Spleen (tissue), 11 donors: ENCODE data around the gene SH3BP1. TPM values are rescaled to one million over a fixed set of nuclear protein-coding genes. Genes with fewer than 3 reads are reported as not detected.
A peak's percentile ranks its signal among the peaks of the same experiment; 100 is the strongest.

Source experiments
- DNase-seq: peaks from one replicate; pipeline ENCODE4 v3.0.0-alpha.2; 2020
- H3K27ac ChIP-seq, 8 donors: fragments of 200-600 bp; sonication (generic) in 7 of 8; 1 replicate in 4 of 8; 2 replicates in 4 of 8; pipeline versions ENCODE4 v1.5.0 to v1.8.0; 2016 to 2021; ENCODE audit warnings: inconsistent platforms in 4 of 8, mild to moderate bottlenecking in 4 of 8, moderate library complexity in 1 of 8
- H3K27me3 ChIP-seq, 7 donors: fragments of 200-600 bp; sonication (generic) in 6 of 7; replicated peaks in 1 of 7; 1 replicate in 4 of 7; 2 replicates in 3 of 7; pipeline versions ENCODE4 v1.5.0 to v1.8.0; 2016 to 2021; ENCODE audit warnings: inconsistent platforms in 3 of 7, mild to moderate bottlenecking in 1 of 7
- H3K36me3 ChIP-seq, 6 donors: fragments of 200-600 bp; sonication (generic) in 5 of 6; 1 replicate in 4 of 6; 2 replicates in 2 of 6; pipeline versions ENCODE4 v1.5.0 to v1.8.0; 2016 to 2021; ENCODE audit warnings: inconsistent platforms in 2 of 6
- H3K4me1 ChIP-seq, 6 donors: fragments of 200-600 bp; sonication (generic) in 5 of 6; 1 replicate in 3 of 6; 2 replicates in 3 of 6; pipeline versions ENCODE4 v1.5.0 to v1.8.0; 2016 to 2021; ENCODE audit warnings: inconsistent platforms in 3 of 6
- H3K4me3 ChIP-seq, 8 donors: fragments of 200-600 bp; sonication (generic) in 7 of 8; 1 replicate in 4 of 8; 2 replicates in 4 of 8; pipeline versions ENCODE4 v1.5.0 to v1.8.0; 2016 to 2021; ENCODE audit warnings: inconsistent platforms in 4 of 8, mild to moderate bottlenecking in 4 of 8, moderate library complexity in 2 of 8
- H3K9me3 ChIP-seq, 8 donors: fragments of 200-600 bp; sonication (generic) in 7 of 8; 1 replicate in 4 of 8; 2 replicates in 4 of 8; pipeline versions ENCODE4 v1.5.0 to v1.8.0; 2016 to 2021; ENCODE audit warnings: inconsistent platforms in 4 of 8
- POLR2A ChIP-seq, 3 donors: fragments of 450-650 bp; IDR thresholded peaks; one replicate each; pipeline ENCODE4 v1.5.1; 2017; ENCODE audit warnings: antibody characterized with exemption in 3 of 3, mild to moderate bottlenecking in 1 of 3
- POLR2AphosphoS5 ChIP-seq, 3 donors: sonication (generic); formaldehyde crosslinking; IDR thresholded peaks; one replicate each; pipeline ENCODE4 v1.5.1; 2017; ENCODE audit warnings: antibody characterized with exemption in 3 of 3
- WGBS, 5 donors: extraction: QIAGEN DNeasy Blood & Tissue Kit in 3 of 5; methylation state at CpG; one replicate each; pipeline versions ENCODE4 v1.1.5 to v1.1.7; 2013 to 2018; 5-methylcytosine and 5-hydroxymethylcytosine counted together
- intact Hi-C: fragments of 100-400 bp; cut with DNase I; formaldehyde crosslinking; loops from one replicate; pipeline ENCODE4 v1.15.0; 2023; ENCODE audit warnings: low total_unique reads
- polyA plus RNA-seq, 3 donors: library from polyadenylated mRNA; stranded (reverse); fragments of 200-250 nt; gene quantifications; one replicate each; pipeline ENCODE4 v1.2.1, GENCODE V29; 2013
- total RNA-seq, 7 donors: library from RNA; depleted of rRNA in 3 of 7; stranded (reverse); fragments of >200 nt in 3 of 7; fragmentation: NEBNext Ultra II Directional in 4 of 7; extraction: Animal tissue kit (Norgen Biotek cat#: 25700) in 4 of 7; gene quantifications; one replicate each; pipeline versions ENCODE4 v1.1.0 to v1.2.1, GENCODE V29; 2016 to 2021
- TF ChIP-seq, protein P1 (sequence below), 11 experiments: fragments of 200-600 bp in 7 of 11; fragments of 450-650 bp in 4 of 11; sonication (generic) in 4 of 11; IDR thresholded peaks in 8 of 11; conservative IDR thresholded peaks in 3 of 11; 1 replicate in 7 of 11; 2 replicates in 4 of 11; pipeline versions ENCODE4 v1.4.0 to v1.8.0; 2016 to 2021; ENCODE audit warnings: antibody characterized with exemption in 11 of 11, inconsistent platforms in 4 of 11, mild to moderate bottlenecking in 1 of 11
- donor health status: healthy with polysubstance abuse.
- donor health status: DM: no; HTN: no; CAD: no; lungs with moderate emphysema.
- donor health status: DM: no; HTN: no; CAD: no.
- donor health status: Bipolar disorder and iron deficiency.
- donor health status: healthy.
- donor health status: DM: no; HTN: no; CAD: no.
- donor health status: DM: yes; HTN: yes; CAD: no.

Gene SH3BP1
- total and polyA plus RNA-seq, 10 donors = 17.7 to 78.9 (median 57.2) TPM

DNA sequence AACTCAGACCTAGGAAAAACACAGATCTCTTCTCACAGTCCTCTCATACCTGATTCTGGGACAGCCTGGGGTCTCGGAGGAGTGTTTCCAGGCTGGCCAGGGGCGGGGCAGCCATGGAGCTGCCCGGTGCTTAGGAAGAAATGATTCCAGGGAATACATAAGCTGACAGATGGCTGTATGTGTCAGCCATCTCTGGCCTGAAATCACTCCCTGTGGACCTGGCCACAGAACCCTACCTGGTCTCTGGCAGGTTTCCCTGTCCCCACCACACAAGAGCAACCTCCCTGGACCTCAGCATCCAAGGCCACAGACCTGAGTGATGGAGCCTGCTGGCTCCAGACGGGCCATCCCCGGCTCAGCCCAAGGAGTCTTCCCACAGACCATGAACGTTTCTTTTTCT is 20.8 kb upstream of the SH3BP1 start:
- TF ChIP-seq, protein P1, sequence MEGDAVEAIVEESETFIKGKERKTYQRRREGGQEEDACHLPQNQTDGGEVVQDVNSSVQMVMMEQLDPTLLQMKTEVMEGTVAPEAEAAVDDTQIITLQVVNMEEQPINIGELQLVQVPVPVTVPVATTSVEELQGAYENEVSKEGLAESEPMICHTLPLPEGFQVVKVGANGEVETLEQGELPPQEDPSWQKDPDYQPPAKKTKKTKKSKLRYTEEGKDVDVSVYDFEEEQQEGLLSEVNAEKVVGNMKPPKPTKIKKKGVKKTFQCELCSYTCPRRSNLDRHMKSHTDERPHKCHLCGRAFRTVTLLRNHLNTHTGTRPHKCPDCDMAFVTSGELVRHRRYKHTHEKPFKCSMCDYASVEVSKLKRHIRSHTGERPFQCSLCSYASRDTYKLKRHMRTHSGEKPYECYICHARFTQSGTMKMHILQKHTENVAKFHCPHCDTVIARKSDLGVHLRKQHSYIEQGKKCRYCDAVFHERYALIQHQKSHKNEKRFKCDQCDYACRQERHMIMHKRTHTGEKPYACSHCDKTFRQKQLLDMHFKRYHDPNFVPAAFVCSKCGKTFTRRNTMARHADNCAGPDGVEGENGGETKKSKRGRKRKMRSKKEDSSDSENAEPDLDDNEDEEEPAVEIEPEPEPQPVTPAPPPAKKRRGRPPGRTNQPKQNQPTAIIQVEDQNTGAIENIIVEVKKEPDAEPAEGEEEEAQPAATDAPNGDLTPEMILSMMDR (IDR thresholded peaks at IDR 0.05 in 8 of 11, conservative IDR thresholded peaks at IDR 0.05 in 3 of 11) = no peak
- TF ChIP-seq POLR2A (IDR thresholded peaks at IDR 0.05) (no peak), POLR2AphosphoS5 (IDR thresholded peaks at IDR 0.05) (no peak)
- H3K4me1 ChIP-seq = peaks cover 6 to 37% (median 9%) of the 10 kb centered on the region in 6 donors
- no peaks in the 10 kb centered on the region for H3K27me3 ChIP-seq
- 91 to 97% (median 93%) methylated on average over 5 to 6 of the region's 6 CpGs for WGBS, 5 donors
- H3K9me3 ChIP-seq = no peaks in the 10 kb centered on the region
- H3K36me3 ChIP-seq = peaks cover 0 to 99% (median 71%) of the 10 kb centered on the region in 6 donors
- intact Hi-C loops = no loop called here
- peak; percentile 55 for DNase-seq
- H3K4me3 ChIP-seq = no peak overlapping the region
- peak overlapping the region in 7 of 8 donors; percentile 15 to 74 (median 48) for H3K27ac ChIP-seq

DNA sequence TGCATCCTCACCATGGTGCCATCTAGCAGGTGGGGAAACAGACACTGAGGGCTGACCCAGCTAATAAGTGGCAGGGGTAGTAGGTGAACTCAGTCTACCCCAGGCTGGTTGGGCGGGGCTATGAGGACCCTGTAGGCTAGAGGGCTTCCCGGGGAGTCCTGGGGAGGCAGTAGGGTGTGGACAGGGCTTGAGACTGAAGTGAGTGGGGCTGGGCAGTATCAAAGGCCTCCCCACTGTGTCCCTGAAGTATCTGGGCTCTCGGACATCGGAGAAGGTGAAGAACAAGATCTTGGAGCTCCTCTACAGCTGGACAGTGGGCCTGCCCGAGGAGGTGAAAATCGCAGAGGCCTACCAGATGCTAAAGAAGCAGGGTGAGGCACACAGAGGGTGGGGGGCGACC is 19.5 kb upstream of the SH3BP1 start:
- Histone ChIP-seq H3K27me3 (no peaks in the 10 kb centered on the region), H3K4me3 (no peak overlapping the region), H3K27ac (peak overlapping the region in 2 of 8 donors; percentile 21 to 54), H3K9me3 (no peaks in the 10 kb centered on the region), H3K4me1 (peaks cover 10 to 48% (median 19%) of the 10 kb centered on the region in 6 donors), H3K36me3 (peaks cover 0 to 97% (median 60%) of the 10 kb centered on the region in 6 donors)
- intact Hi-C loops = loop anchor here (5.0 kb wide), 1 partner anchor 62 kb away; no protein-coding TSS in a partner anchor
- TF ChIP-seq POLR2AphosphoS5 (IDR thresholded peaks at IDR 0.05) (no peak), POLR2A (IDR thresholded peaks at IDR 0.05) (no peak)
- TF ChIP-seq, protein P1 (IDR thresholded peaks at IDR 0.05 in 8 of 11, conservative IDR thresholded peaks at IDR 0.05 in 3 of 11) = no peak
- WGBS, 5 donors = 92 to 99% (median 95%) methylated on average over 7 of the region's 7 CpGs
- DNase-seq = peak; percentile 55

DNA sequence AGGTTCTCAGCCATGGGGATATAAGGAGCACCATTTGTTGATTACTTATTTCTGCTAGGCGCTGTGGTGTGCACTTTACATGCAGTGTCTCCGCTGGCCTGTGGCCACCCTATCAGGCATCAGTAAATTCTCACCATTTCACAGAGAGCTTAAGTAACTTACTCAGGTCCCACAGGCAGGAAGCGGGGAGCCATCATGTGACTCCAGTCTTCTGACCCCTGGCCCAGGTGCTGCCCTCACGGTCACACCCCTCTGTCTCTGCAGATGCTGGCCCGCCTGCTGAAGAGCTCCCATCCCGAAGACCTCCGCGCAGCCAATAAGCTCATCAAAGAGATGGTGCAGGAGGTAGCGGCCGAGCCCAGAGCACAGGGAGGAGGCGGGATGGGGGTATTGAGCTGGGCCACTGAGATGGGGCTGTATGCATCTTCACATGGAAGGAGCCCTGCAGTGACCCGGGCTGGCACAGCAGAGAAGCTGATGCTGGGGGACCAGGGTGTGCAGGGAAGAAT is 18.1 kb upstream of the SH3BP1 start:
- Histone ChIP-seq H3K27me3 (no peaks in the 10 kb centered on the region), H3K9me3 (no peaks in the 10 kb centered on the region), H3K27ac (peak overlapping the region in 3 of 8 donors; percentile 7 to 54 (median 36)), H3K4me3 (no peak overlapping the region), H3K4me1 (peaks cover 19 to 59% (median 30%) of the 10 kb centered on the region in 6 donors), H3K36me3 (peaks cover 0 to 97% (median 52%) of the 10 kb centered on the region in 6 donors)
- peak; percentile 78 for DNase-seq
- peak in 2 of 3 donors; percentile 44 to 63 for TF ChIP-seq POLR2AphosphoS5 (IDR thresholded peaks at IDR 0.05)
- TF ChIP-seq, protein P1 (IDR thresholded peaks at IDR 0.05 in 8 of 11, conservative IDR thresholded peaks at IDR 0.05 in 3 of 11) = no peak
- 85 to 92% (median 89%) methylated on average over 12 of the region's 12 CpGs for WGBS, 5 donors
- intact Hi-C loops = loop anchor here (5.0 kb wide), 1 partner anchor 61 kb away; no protein-coding TSS in a partner anchor
